SIG-M5 treated with dmso at 0.1 percent for 504 hours (cell line): ENCODE measurements around the gene ESRP2.
A peak's percentile ranks its signal among the peaks of the same experiment; 100 is the strongest.

Source experiments
- DNase-seq: peaks from one replicate; lab custom pipeline; 2025; ENCODE audit not compliant: unreplicated experiment; lab: John Stamatoyannopoulos, UW

The ESRP2 gene

GRCh38 chr16:68264128-68265077 is 28.5 kb upstream of the ESRP2 start, which contains the start of gene SLC7A6:
SLC7A6 (plus strand) TSS chr16:68264526; CDS start chr16:68274727, 10,201 bp downstream.
- peak; percentile 67 for DNase-seq

- DNase-seq, result no peak
These were observed 27.7 kb upstream of the ESRP2 start for GRCh38 chr16:68263559-68264127.

GRCh38 chr16:68259007-68259825 is 23.3 kb upstream of the ESRP2 start:
- DNase-seq, result no peak

GRCh38 chr16:68257906-68258800 is 22.2 kb upstream of the ESRP2 start:
- DNase-seq, result no peak

- DNase-seq, result peak; percentile 76
These were observed 21.5 kb upstream of the ESRP2 start for GRCh38 chr16:68257251-68257905.

GRCh38 chr16:68255712-68256111 is 19.8 kb upstream of the ESRP2 start:
- no peak for DNase-seq

- DNase-seq, result no peak
These were observed 17.8 kb upstream of the ESRP2 start for GRCh38 chr16:68253721-68254120.

GRCh38 chr16:68252383-68252782 is 16.5 kb upstream of the ESRP2 start:
- no peak for DNase-seq

- DNase-seq, result no peak
These were observed 15.9 kb upstream of the ESRP2 start for GRCh38 chr16:68251832-68252231.

GRCh38 chr16:68250951-68251350 is 15.0 kb upstream of the ESRP2 start:
- DNase-seq, result no peak

- no peak for DNase-seq
These were observed 13.4 kb upstream of the ESRP2 start for GRCh38 chr16:68249371-68249770.

GRCh38 chr16:68247932-68248331 is 12.0 kb upstream of the ESRP2 start:
- DNase-seq, result no peak

- no peak for DNase-seq
These were observed 11.5 kb upstream of the ESRP2 start for GRCh38 chr16:68247400-68247799.

GRCh38 chr16:68246666-68247065 is 10.7 kb upstream of the ESRP2 start:
- no peak for DNase-seq

GRCh38 chr16:68246121-68246520 is 10.2 kb upstream of the ESRP2 start:
- DNase-seq, result no peak

GRCh38 chr16:68244903-68245853 is 9.3 kb upstream of the ESRP2 start, which contains the start of gene PLA2G15:
PLA2G15 (plus strand) TSS chr16:68245373; CDS start chr16:68245427, 54 bp downstream.
- peak; percentile 78 for DNase-seq

- DNase-seq, result no peak
These were observed 8.6 kb upstream of the ESRP2 start for GRCh38 chr16:68244481-68244902.
